GM12872 (cell line): ENCODE results near the gene PDE4D.

ENCODE experiments used
- TF ChIP-seq, protein P1 (sequence below): IDR thresholded peaks from 3 replicates; pipeline ENCODE4 v1.5.1; 2011; ENCODE audit warnings: low read depth, mild to moderate bottlenecking, low read length, moderate library complexity; ENCODE audit not compliant: insufficient read depth

PDE4D gene

DNA sequence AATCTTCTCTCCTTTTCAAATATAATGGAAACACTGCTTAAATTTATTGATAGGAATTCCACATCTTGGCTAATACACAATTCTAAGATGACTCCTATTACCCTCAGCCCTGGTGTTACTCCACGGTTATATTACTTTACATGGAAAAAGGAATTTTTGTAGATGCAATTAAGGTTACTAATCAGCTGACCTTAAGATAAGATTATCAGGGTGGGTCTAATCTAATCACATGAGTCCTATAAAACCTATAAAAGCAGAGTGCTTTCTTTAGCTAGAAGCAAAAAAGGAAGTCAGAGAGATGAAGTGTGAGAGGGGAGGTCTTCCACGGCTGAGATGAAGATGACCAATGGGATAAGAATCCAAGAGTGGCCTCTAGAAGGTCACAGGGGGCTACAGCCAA, 268.6 kb downstream of the PDE4D start:
- TF ChIP-seq, protein P1, sequence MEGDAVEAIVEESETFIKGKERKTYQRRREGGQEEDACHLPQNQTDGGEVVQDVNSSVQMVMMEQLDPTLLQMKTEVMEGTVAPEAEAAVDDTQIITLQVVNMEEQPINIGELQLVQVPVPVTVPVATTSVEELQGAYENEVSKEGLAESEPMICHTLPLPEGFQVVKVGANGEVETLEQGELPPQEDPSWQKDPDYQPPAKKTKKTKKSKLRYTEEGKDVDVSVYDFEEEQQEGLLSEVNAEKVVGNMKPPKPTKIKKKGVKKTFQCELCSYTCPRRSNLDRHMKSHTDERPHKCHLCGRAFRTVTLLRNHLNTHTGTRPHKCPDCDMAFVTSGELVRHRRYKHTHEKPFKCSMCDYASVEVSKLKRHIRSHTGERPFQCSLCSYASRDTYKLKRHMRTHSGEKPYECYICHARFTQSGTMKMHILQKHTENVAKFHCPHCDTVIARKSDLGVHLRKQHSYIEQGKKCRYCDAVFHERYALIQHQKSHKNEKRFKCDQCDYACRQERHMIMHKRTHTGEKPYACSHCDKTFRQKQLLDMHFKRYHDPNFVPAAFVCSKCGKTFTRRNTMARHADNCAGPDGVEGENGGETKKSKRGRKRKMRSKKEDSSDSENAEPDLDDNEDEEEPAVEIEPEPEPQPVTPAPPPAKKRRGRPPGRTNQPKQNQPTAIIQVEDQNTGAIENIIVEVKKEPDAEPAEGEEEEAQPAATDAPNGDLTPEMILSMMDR: no peak

DNA sequence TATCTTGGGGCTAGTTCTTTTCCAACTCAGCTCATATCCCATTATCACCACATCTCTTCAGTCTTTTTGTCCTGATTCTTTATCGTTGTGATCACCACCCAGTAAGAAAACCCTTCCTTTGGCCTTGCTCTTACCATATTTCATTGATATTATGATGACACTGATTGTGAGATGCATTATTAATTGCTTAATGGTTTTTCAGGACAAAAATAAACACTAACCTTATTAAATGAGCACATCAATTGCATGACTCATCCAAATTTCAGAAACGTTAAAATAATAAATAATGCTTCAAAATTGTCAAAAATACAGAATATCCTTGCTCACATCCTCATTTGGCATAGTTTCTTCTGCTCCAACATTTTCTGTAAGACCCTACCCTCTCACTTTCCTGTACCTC, 270.7 kb downstream of the PDE4D start:
- TF ChIP-seq, protein P1: no peak

- TF ChIP-seq, protein P1: no peak
Observed at GRCh38 chr5:59621477-59621876, 272.0 kb downstream of the PDE4D start.

DNA sequence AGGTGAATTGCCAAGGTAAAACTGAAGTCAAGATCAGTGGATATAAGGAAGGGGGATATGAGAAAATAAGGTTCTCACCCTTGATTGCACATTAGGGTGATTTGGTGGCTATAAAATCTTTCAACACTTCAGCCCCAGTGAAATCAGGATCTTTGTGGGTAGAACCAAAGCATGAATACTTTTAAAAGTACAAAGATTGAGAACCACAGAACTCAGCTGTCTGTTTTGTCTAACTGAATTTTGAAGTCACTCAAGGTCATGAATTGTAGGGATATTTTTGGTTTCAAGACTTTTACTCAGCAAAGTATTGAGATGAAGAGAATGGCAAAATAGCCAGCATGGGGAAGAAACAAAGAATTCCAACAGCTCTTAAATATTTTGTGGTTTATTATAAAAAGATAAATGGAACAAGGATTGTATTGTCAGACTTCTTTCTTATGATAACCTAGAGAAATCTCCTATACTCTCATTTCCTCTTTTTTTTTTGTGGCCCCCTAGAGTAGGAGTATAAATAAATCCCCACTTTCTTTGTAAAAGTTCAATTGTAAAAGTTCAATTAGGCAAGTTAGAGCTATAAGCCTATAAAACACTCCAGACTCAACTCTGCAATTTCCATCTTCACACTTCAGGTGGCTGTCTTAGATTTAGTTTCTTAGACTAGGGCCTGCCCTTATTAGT, 272.9 kb downstream of the PDE4D start:
- TF ChIP-seq, protein P1: no peak

DNA sequence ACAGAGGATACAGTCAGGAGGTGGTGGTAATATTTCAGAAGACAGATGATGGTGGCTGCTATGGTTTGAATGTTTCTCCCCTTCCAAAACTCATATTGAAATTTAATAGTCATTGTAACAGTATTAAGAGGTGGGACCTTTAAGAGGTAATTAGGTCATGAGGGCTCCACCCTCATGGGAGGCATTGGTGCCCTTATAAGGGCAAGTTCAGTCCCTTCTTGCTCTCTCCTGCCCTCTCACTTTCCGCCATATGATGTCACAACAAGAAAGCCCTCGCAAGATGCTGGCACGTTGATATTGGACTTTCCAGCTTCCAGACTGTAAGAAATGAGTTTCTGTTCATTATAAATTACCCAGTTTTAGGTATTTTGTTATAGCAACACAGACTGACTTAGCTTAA, 274.9 kb downstream of the PDE4D start:
- TF ChIP-seq, protein P1: no peak

- TF ChIP-seq, protein P1: no peak
Observed at GRCh38 chr5:59617186-59617771, 276.2 kb downstream of the PDE4D start.

GRCh38 chr5:59616413-59616812, 277.1 kb downstream of the PDE4D start:
- TF ChIP-seq, protein P1: no peak

DNA sequence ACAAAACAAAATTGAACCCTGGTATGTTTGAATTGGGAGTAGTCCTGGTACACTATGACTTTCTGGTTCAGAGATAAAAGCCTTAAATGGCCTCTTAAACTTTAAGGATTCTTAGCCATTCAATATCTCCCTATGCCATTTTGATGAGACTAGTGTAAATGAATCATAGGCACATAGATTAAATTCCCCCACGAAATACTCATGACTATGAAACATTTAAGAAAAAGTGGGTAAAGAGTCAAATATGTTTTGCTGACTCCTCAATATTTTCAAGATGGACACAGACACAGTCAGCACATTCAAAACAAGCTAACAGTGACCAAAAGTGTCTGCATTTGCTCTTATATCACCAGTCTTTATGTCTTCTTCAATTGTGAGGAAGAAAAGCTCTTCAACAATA, 278.3 kb downstream of the PDE4D start:
- TF ChIP-seq, protein P1: no peak
